ENCODE measurements around the gene GALNT2.

GALNT2 gene

GRCh38 chr1:230237805-230238204 is 170.8 kb downstream of the GALNT2 start:
- H3K4me3 ChIP-seq (ENCODE audit: low read length), result no peak overlapping the region
- no peak for DNase-seq
- no peaks in the 10 kb centered on the region for H3K9me2 ChIP-seq (replicated peaks; ENCODE audit: insufficient read depth, low read length)
- no peak overlapping the region for H2AFZ ChIP-seq (ENCODE audit: low read length)
- H3K9ac ChIP-seq (ENCODE audit: low read length), result no peak overlapping the region
- no peaks in the 10 kb centered on the region for H3K27me3 ChIP-seq (replicated peaks; ENCODE audit: insufficient read depth, low read length)
- H3K9me3 ChIP-seq (replicated peaks; ENCODE audit: insufficient read depth, low read length), result no peaks in the 10 kb centered on the region
- no peaks in the 10 kb centered on the region for H3F3A ChIP-seq (ENCODE audit: insufficient read depth, low read length)
- H3K4me2 ChIP-seq (ENCODE audit: low read depth, low read length), result no peak overlapping the region
- no peaks in the 10 kb centered on the region; the same call in 1 of the 2 replicates for H3K79me2 ChIP-seq (ENCODE audit: low read length)
- no peaks in the 10 kb centered on the region for H3K4me1 ChIP-seq (ENCODE audit: low read length)
- no peak overlapping the region for H3K27ac ChIP-seq (ENCODE audit: low read length)
- TF ChIP-seq, protein P1, sequence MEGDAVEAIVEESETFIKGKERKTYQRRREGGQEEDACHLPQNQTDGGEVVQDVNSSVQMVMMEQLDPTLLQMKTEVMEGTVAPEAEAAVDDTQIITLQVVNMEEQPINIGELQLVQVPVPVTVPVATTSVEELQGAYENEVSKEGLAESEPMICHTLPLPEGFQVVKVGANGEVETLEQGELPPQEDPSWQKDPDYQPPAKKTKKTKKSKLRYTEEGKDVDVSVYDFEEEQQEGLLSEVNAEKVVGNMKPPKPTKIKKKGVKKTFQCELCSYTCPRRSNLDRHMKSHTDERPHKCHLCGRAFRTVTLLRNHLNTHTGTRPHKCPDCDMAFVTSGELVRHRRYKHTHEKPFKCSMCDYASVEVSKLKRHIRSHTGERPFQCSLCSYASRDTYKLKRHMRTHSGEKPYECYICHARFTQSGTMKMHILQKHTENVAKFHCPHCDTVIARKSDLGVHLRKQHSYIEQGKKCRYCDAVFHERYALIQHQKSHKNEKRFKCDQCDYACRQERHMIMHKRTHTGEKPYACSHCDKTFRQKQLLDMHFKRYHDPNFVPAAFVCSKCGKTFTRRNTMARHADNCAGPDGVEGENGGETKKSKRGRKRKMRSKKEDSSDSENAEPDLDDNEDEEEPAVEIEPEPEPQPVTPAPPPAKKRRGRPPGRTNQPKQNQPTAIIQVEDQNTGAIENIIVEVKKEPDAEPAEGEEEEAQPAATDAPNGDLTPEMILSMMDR (IDR thresholded peaks at IDR 0.05; ENCODE audit: low read length), result no peak
- TF ChIP-seq EZH2phosphoT487 (IDR thresholded peaks at IDR 0.05; ENCODE audit: low read length), result no peak
- no peak for TF ChIP-seq EZH2 (optimal IDR thresholded peaks at IDR 0.05; ENCODE audit: low read depth, low read length)
- H4K20me1 ChIP-seq (ENCODE audit: insufficient read depth, low read length), result no peaks in the 10 kb centered on the region
- H3K36me3 ChIP-seq (replicated peaks; ENCODE audit: insufficient read depth, low read length), result 0 out of 2 replicates have a peak, but pooled peaks cover 7% of the 10 kb centered on the region

GRCh38 chr1:230240446-230241086 is 173.5 kb downstream of the GALNT2 start:
- Histone ChIP-seq H3K27ac (ENCODE audit: low read length) (no peak overlapping the region), H4K20me1 (ENCODE audit: insufficient read depth, low read length) (no peaks in the 10 kb centered on the region), H3K36me3 (replicated peaks; ENCODE audit: insufficient read depth, low read length) (0 out of 2 replicates have a peak, but pooled peaks cover 7% of the 10 kb centered on the region)

DNA sequence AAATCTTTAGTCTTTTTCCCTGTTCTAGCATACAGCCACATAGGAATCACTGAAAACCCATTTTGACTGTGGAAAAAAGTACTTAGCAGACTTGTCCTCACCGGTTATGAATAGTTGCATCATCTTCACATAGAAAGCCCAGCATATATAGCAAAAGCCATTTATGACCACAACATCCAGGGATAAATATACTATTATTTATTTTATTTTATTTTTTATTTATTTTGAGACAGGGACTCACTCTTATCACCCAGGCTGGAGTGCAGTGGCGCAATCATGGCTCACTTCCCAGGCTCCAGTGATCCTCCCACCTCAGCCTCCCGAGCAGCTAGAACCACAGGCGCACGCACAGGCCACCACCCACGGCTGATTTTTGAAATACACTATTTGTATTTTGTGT is 175.3 kb downstream of the GALNT2 start:
- TF ChIP-seq EZH2 (optimal IDR thresholded peaks at IDR 0.05; ENCODE audit: low read depth, low read length) (no peak), EZH2phosphoT487 (IDR thresholded peaks at IDR 0.05; ENCODE audit: low read length) (no peak)
- TF ChIP-seq, protein P1 (IDR thresholded peaks at IDR 0.05; ENCODE audit: low read length), result no peak
- Histone ChIP-seq H3K4me3 (ENCODE audit: low read length) (no peak overlapping the region), H3K36me3 (replicated peaks; ENCODE audit: insufficient read depth, low read length) (0 out of 2 replicates have a peak, but pooled peaks cover 7% of the 10 kb centered on the region), H3K9me3 (replicated peaks; ENCODE audit: insufficient read depth, low read length) (no peaks in the 10 kb centered on the region), H3K4me2 (ENCODE audit: low read depth, low read length) (no peak overlapping the region), H3F3A (ENCODE audit: insufficient read depth, low read length) (no peaks in the 10 kb centered on the region), H3K27ac (ENCODE audit: low read length) (no peak overlapping the region), H3K9me2 (replicated peaks; ENCODE audit: insufficient read depth, low read length) (no peaks in the 10 kb centered on the region), H3K4me1 (ENCODE audit: low read length) (no peaks in the 10 kb centered on the region), H3K27me3 (replicated peaks; ENCODE audit: insufficient read depth, low read length) (no peaks in the 10 kb centered on the region), H3K79me2 (ENCODE audit: low read length) (no peaks in the 10 kb centered on the region; the same call in 1 of the 2 replicates), H2AFZ (ENCODE audit: low read length) (no peak overlapping the region), H4K20me1 (ENCODE audit: insufficient read depth, low read length) (no peaks in the 10 kb centered on the region), H3K9ac (ENCODE audit: low read length) (no peak overlapping the region)
- no peak for DNase-seq

More at GRCh38 chr1:230240446-230241086, 173.5 kb downstream of the GALNT2 start:
- H3K79me2 ChIP-seq (ENCODE audit: low read length), result no peaks in the 10 kb centered on the region; the same call in 1 of the 2 replicates
- H3K9me2 ChIP-seq (replicated peaks; ENCODE audit: insufficient read depth, low read length), result no peaks in the 10 kb centered on the region
- no peak for DNase-seq
- no peaks in the 10 kb centered on the region for H3K4me1 ChIP-seq (ENCODE audit: low read length)
- no peak overlapping the region for H3K9ac ChIP-seq (ENCODE audit: low read length)
- no peaks in the 10 kb centered on the region for H3K27me3 ChIP-seq (replicated peaks; ENCODE audit: insufficient read depth, low read length)
- TF ChIP-seq EZH2 (optimal IDR thresholded peaks at IDR 0.05; ENCODE audit: low read depth, low read length) (no peak), EZH2phosphoT487 (IDR thresholded peaks at IDR 0.05; ENCODE audit: low read length) (no peak)
- TF ChIP-seq, protein P1 (IDR thresholded peaks at IDR 0.05; ENCODE audit: low read length), result no peak
- no peaks in the 10 kb centered on the region for H3K9me3 ChIP-seq (replicated peaks; ENCODE audit: insufficient read depth, low read length)
- no peak overlapping the region for H3K4me2 ChIP-seq (ENCODE audit: low read depth, low read length)
- H3F3A ChIP-seq (ENCODE audit: insufficient read depth, low read length), result no peaks in the 10 kb centered on the region
- H3K4me3 ChIP-seq (ENCODE audit: low read length), result no peak overlapping the region
- no peak overlapping the region for H2AFZ ChIP-seq (ENCODE audit: low read length)

Data from MM.1S (cell line).